Keratinocyte (primary cell): ENCODE results near the gene PAAF1. TPM values are rescaled to one million over a fixed set of nuclear protein-coding genes. Genes with fewer than 3 reads are reported as not detected.

ENCODE experiments used
- DNase-seq: peaks from one replicate; pipeline ENCODE4 v3.0.0-alpha.2; 2011; ENCODE audit warnings: low read depth, missing footprints, low spot score
- FAIRE-seq: peaks from 2 replicates; lab custom pipeline; 2011; peaks lifted over from hg19 to GRCh38; lab: Jason Lieb, UNC
- H2AFZ ChIP-seq: 2 replicates; pipeline ENCODE4 v1.6.0; 2012; ENCODE audit warnings: low read length, control low read depth, inconsistent platforms; ENCODE audit not compliant: control insufficient read depth
- H3K27ac ChIP-seq: 2 replicates; pipeline ENCODE4 v1.5.1; 2011; ENCODE audit warnings: low read length; ENCODE audit not compliant: control insufficient read depth, insufficient read depth
- H3K27me3 ChIP-seq: 3 replicates; pipeline ENCODE4 v1.6.0; 2011; ENCODE audit warnings: low read length; ENCODE audit not compliant: control insufficient read depth, insufficient read depth; ENCODE audit errors: extremely low read depth
- H3K36me3 ChIP-seq, 2 experiments: 2 replicates in 1 of 2; 3 replicates in 1 of 2; pipeline ENCODE4 v1.5.1; 2011; ENCODE audit warnings: low read length in 2 of 2, mild to moderate bottlenecking in 1 of 2; ENCODE audit not compliant: control insufficient read depth in 2 of 2, insufficient read depth in 2 of 2; ENCODE audit errors: extremely low read depth in 1 of 2
- H3K4me1 ChIP-seq: 3 replicates; pipeline ENCODE4 v1.5.1; 2011; ENCODE audit warnings: low read length; ENCODE audit not compliant: control insufficient read depth, insufficient read depth; ENCODE audit errors: extremely low read depth
- H3K4me2 ChIP-seq: 3 replicates; pipeline ENCODE4 v1.6.0; 2011; ENCODE audit warnings: low read depth, low read length; ENCODE audit not compliant: control insufficient read depth, insufficient read depth; ENCODE audit errors: extremely low read depth
- H3K4me3 ChIP-seq, 3 experiments: fragments of 200-600 bp in 1 of 3; sonication (generic) in 1 of 3; 2 replicates in 2 of 3; 3 replicates in 1 of 3; pipeline ENCODE4 v1.5.1; 2011 to 2016; ENCODE audit warnings: low read length in 3 of 3, mild to moderate bottlenecking in 3 of 3, control low read depth in 2 of 3, inconsistent platforms in 1 of 3, low read depth in 1 of 3, mixed read lengths in 1 of 3, mixed run types in 1 of 3, moderate library complexity in 1 of 3; ENCODE audit not compliant: control insufficient read depth in 2 of 3, insufficient read depth in 2 of 3; ENCODE audit errors: extremely low read depth in 1 of 3
- H3K79me2 ChIP-seq: 2 replicates; pipeline ENCODE4 v1.6.0; 2012; ENCODE audit warnings: low read length; ENCODE audit not compliant: control insufficient read depth, insufficient read depth
- H3K9ac ChIP-seq: 3 replicates; pipeline ENCODE4 v1.6.0; 2011; ENCODE audit warnings: low read length; ENCODE audit not compliant: control insufficient read depth, insufficient read depth; ENCODE audit errors: extremely low read depth
- H3K9me1 ChIP-seq: 3 replicates; pipeline ENCODE4 v1.6.0; 2011; ENCODE audit warnings: low read length; ENCODE audit not compliant: control insufficient read depth, insufficient read depth; ENCODE audit errors: extremely low read depth
- H3K9me3 ChIP-seq: 2 replicates; pipeline ENCODE4 v1.5.1; 2012; ENCODE audit warnings: low read depth, low read length; ENCODE audit not compliant: control insufficient read depth
- H4K20me1 ChIP-seq: 3 replicates; pipeline ENCODE4 v1.6.0; 2011; ENCODE audit warnings: low read length; ENCODE audit not compliant: control insufficient read depth, insufficient read depth; ENCODE audit errors: extremely low read depth
- EZH2 ChIP-seq: IDR thresholded peaks from one replicate; pipeline ENCODE4 v1.6.1; 2012; ENCODE audit warnings: inconsistent platforms, mild to moderate bottlenecking, low read length, moderate library complexity
- dilution Hi-C: fragments of 300-500 bp; cut with MboI; formaldehyde crosslinking; loops from one replicate; pipeline ENCODE4 v1.7.0; 2020; ENCODE audit warnings: low sequenced_read_pairs; ENCODE audit not compliant: extremely low pct_ligation_motif_present
- polyA plus RNA-seq, 5 experiments: library from polyadenylated mRNA; depleted of rRNA in 3 of 5; stranded (reverse) in 3 of 5; stranded (forward) in 1 of 5; unstranded in 1 of 5; fragments of >200 nt; gene quantifications; 1 replicate in 1 of 5; 2 replicates in 3 of 5; 3 replicates in 1 of 5; pipeline versions ENCODE4 v1.2.1 to v1.2.3, GENCODE V29; 2011 to 2012; ENCODE audit warnings: missing spikeins in 2 of 5, low read depth in 1 of 5, low replicate concordance in 1 of 5
- TF ChIP-seq, protein P1 (sequence below), 3 experiments: IDR thresholded peaks in 1 of 3; conservative IDR thresholded peaks in 1 of 3; optimal IDR thresholded peaks in 1 of 3; 2 replicates in 2 of 3; 3 replicates in 1 of 3; pipeline versions ENCODE3 to v1.5.1; 2011; ENCODE audit warnings: low read length in 3 of 3, mild to moderate bottlenecking in 3 of 3, moderate library complexity in 2 of 3, control low read depth in 1 of 3, inconsistent platforms in 1 of 3; ENCODE audit not compliant: insufficient read depth in 2 of 3; ENCODE audit errors: extremely low read depth in 1 of 3

PAAF1 gene
- polyA plus RNA-seq, 1 donor (not counting 4 experiments of a cell fraction or from before 2014, with no cell fraction given), result 19.1 TPM

DNA sequence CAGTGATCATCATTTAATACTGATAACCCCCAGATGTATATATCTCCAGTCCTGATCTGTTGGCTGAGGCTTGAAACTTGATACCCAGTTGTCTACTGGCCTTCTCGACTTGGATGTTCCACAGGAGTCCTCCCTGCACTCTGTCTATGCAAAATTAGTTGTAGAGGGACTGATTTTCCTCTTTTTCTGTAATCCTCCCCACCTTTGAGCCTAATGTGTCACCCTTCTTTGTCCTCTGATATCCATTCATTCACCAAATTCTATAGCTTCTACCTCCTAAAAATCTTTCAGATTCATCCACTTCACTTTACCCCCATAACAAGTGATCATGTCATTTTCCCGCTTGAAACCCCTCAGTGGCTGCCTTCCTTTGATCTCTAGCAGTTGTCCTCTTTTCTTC lies 16.6 kb upstream of the PAAF1 start:
- H3K4me2 ChIP-seq, result no peak overlapping the region
- H3K4me1 ChIP-seq, result peaks cover under 1% of the 10 kb centered on the region
- no peak overlapping the region for H3K9ac ChIP-seq
- TF ChIP-seq, protein P1, sequence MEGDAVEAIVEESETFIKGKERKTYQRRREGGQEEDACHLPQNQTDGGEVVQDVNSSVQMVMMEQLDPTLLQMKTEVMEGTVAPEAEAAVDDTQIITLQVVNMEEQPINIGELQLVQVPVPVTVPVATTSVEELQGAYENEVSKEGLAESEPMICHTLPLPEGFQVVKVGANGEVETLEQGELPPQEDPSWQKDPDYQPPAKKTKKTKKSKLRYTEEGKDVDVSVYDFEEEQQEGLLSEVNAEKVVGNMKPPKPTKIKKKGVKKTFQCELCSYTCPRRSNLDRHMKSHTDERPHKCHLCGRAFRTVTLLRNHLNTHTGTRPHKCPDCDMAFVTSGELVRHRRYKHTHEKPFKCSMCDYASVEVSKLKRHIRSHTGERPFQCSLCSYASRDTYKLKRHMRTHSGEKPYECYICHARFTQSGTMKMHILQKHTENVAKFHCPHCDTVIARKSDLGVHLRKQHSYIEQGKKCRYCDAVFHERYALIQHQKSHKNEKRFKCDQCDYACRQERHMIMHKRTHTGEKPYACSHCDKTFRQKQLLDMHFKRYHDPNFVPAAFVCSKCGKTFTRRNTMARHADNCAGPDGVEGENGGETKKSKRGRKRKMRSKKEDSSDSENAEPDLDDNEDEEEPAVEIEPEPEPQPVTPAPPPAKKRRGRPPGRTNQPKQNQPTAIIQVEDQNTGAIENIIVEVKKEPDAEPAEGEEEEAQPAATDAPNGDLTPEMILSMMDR (optimal IDR thresholded peaks at IDR 0.05 in 1 of 3, IDR thresholded peaks at IDR 0.05 in 1 of 3, conservative IDR thresholded peaks at IDR 0.05 in 1 of 3; ENCODE audit: extremely low read depth in 1 of 3, insufficient read depth in 2 of 3, low read length in 3 of 3), result no peak
- no peak for TF ChIP-seq EZH2
- FAIRE-seq (no peak), DNase-seq (no peak)
- H3K9me1 ChIP-seq, result no peaks in the 10 kb centered on the region
- H3K4me3 ChIP-seq, result no peak overlapping the region
- H3K27me3 ChIP-seq, result no peaks in the 10 kb centered on the region
- H4K20me1 ChIP-seq, result no peaks in the 10 kb centered on the region
- H3K79me2 ChIP-seq, result no peaks in the 10 kb centered on the region
- H2AFZ ChIP-seq, result no peak overlapping the region
- peaks cover 0 to 7% of the 10 kb centered on the region in 2 experiments for H3K36me3 ChIP-seq
- H3K9me3 ChIP-seq, result no peaks in the 10 kb centered on the region
- H3K27ac ChIP-seq, result no peak overlapping the region
- dilution Hi-C loops, result no loop called here

DNA sequence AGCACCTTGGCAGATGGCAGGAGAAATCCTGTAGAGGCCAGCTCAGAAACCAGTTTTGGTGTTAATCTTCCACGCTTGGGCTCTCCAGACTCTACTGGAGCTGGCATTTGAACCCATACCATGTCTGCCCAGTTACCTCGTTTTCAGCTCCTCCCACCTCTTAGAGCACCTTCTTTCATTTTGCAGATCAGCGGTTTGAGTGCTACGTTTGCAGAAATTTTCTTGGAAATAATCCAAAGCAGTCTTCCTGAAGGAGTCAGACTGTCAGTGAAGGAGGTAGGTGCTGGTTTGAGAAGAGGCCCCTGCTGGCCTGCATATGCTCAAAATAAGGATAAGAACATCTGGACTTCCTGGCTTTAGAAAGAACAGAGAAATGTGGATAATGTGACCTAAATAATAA lies 13.8 kb upstream of the PAAF1 start:
- Histone ChIP-seq H2AFZ (no peak overlapping the region), H3K9me1 (no peaks in the 10 kb centered on the region), H3K9ac (no peak overlapping the region), H3K79me2 (no peaks in the 10 kb centered on the region), H4K20me1 (no peaks in the 10 kb centered on the region), H3K9me3 (no peaks in the 10 kb centered on the region), H3K4me2 (no peak overlapping the region), H3K4me1 (peaks cover 12% of the 10 kb centered on the region), H3K36me3 (peaks cover 0 to 7% of the 10 kb centered on the region in 2 experiments), H3K27me3 (no peaks in the 10 kb centered on the region), H3K4me3 (no peak overlapping the region), H3K27ac (no peak overlapping the region)
- FAIRE-seq (no peak), DNase-seq (no peak)
- no peak for TF ChIP-seq EZH2
- TF ChIP-seq, protein P1 (optimal IDR thresholded peaks at IDR 0.05 in 1 of 3, IDR thresholded peaks at IDR 0.05 in 1 of 3, conservative IDR thresholded peaks at IDR 0.05 in 1 of 3; ENCODE audit: extremely low read depth in 1 of 3, insufficient read depth in 2 of 3, low read length in 3 of 3), result no peak
- dilution Hi-C loops, result no loop called here
